MG63 (cell line): ENCODE results near the gene SFMBT2. TPM values are rescaled to one million over a fixed set of nuclear protein-coding genes. Genes with fewer than 3 reads are reported as not detected.
"Not testable (repeated sequence)": the region's sequence is repeated elsewhere in the genome, so short reads cannot be mapped to it uniquely, and the experiment has no call there.

ENCODE experiments used
- DNase-seq: peaks from one replicate; pipeline ENCODE4 v3.0.0-alpha.2; 2020
- H3K27me3 ChIP-seq: fragments of 250-450 bp; sonication (Bioruptor Pico); 2 replicates; pipeline ENCODE4 v1.5.1; 2020; ENCODE audit warnings: mild to moderate bottlenecking, moderate library complexity
- H3K36me3 ChIP-seq: fragments of 250-450 bp; sonication (Bioruptor Pico); 2 replicates; pipeline ENCODE4 v1.5.1; 2020; ENCODE audit warnings: mild to moderate bottlenecking, moderate library complexity
- H3K4me3 ChIP-seq: fragments of 250-450 bp; sonication (Bioruptor Pico); 2 replicates; pipeline ENCODE4 v1.5.1; 2020; ENCODE audit warnings: mild to moderate bottlenecking, moderate library complexity
- H3K9me3 ChIP-seq: fragments of 250-450 bp; sonication (Bioruptor Pico); 2 replicates; pipeline ENCODE4 v1.5.1; 2020; ENCODE audit warnings: mild to moderate bottlenecking, moderate library complexity
- total RNA-seq: library from RNA; depleted of rRNA; stranded (reverse); fragments of >200 nt; shearing (Covaris generic); gene quantifications from 2 replicates; pipeline ENCODE4 v1.2.3, GENCODE V29; 2014; ENCODE audit warnings: low replicate concordance

Gene SFMBT2
- total RNA-seq, 1 experiment from 2014 or later = 0.03 TPM

GRCh38 chr10:7329219-7329618, 81.6 kb downstream of the SFMBT2 start:
- DNase-seq = no peak
- Histone ChIP-seq H3K4me3 (no peak overlapping the region), H3K9me3 (no peaks in the 10 kb centered on the region; the same call in 1 of the 2 replicates), H3K27me3 (no peaks in the 10 kb centered on the region), H3K36me3 (no peaks in the 10 kb centered on the region)

DNA sequence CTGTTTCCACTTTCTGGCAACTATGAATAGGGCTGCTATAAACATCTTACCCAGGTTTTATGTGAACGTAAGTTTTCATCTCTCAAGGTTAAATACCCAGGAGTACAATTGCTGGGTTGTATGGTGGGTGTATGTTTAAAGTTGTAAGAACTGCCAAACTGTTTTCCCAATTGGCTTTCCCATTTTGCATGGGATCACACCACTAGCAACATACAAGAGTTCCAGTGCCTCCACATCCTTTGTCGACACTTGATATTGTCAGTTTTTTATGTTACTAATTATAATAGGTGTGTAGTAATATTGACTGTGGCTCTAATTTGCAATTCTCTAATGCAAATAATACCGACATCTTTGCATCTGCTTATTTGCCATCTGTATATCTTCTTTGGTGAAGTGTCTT, 82.9 kb downstream of the SFMBT2 start:
- H3K27me3 ChIP-seq = no peaks in the 10 kb centered on the region
- H3K4me3 ChIP-seq = no peak overlapping the region
- no peak for DNase-seq
- H3K9me3 ChIP-seq = no peaks in the 10 kb centered on the region; the same call in 1 of the 2 replicates
- no peaks in the 10 kb centered on the region for H3K36me3 ChIP-seq

GRCh38 chr10:7322623-7323022, 88.2 kb downstream of the SFMBT2 start:
- Histone ChIP-seq H3K4me3 (no peak overlapping the region), H3K36me3 (no peaks in the 10 kb centered on the region), H3K9me3 (no peaks in the 10 kb centered on the region; the same call in 1 of the 2 replicates), H3K27me3 (peaks cover 4% of the 10 kb centered on the region; the same call in 1 of the 2 replicates)
- no peak for DNase-seq

DNA sequence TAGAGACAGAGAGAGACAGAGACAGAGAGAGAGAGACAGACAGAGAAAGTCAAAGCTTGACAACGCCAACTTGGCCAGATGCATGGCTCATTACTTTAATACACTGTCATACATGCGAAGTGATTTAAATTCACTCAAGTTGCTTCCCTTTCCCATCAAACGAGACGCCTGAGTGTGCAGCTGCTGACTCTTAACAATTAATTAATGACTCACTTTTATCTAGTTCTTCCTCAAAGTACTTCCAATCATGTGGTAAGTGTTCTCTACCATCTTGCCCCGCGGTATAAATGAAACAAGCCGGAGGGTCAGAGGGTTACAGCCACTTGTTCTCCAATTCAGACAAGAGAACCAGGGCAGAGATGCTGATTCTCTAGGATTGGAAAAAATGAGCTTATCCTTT, 90.8 kb downstream of the SFMBT2 start:
- H3K27me3 ChIP-seq = peaks cover 4% of the 10 kb centered on the region; the same call in 1 of the 2 replicates
- H3K9me3 ChIP-seq = no peaks in the 10 kb centered on the region
- H3K36me3 ChIP-seq = no peaks in the 10 kb centered on the region
- no peak overlapping the region for H3K4me3 ChIP-seq
- DNase-seq = no peak

GRCh38 chr10:7319632-7320031, 91.2 kb downstream of the SFMBT2 start:
- no peaks in the 10 kb centered on the region for H3K9me3 ChIP-seq
- no peaks in the 10 kb centered on the region for H3K36me3 ChIP-seq
- H3K27me3 ChIP-seq = peaks cover 4% of the 10 kb centered on the region; the same call in 1 of the 2 replicates
- H3K4me3 ChIP-seq = no peak overlapping the region
- DNase-seq = no peak

DNA sequence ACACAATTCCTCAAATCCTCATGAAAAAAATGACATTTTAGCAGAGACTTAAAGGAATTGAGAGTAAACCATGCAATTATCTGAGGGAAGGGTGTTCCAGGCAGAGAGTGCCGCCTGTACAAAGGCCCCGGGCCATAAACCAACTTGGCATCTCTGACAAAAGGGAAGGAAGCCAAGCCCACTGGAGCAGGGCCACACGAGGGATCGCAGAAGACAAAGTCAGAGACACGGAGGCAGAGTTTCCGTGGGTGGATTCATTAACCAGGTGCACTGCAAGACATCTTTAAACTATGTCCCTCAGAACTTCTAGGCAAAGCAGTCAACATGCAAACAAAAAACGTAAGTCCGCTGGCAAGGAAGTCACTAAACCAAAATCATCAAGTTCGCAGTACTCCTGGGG, 92.0 kb downstream of the SFMBT2 start:
- no peak overlapping the region for H3K4me3 ChIP-seq
- H3K27me3 ChIP-seq = peaks cover 4% of the 10 kb centered on the region; the same call in 1 of the 2 replicates
- no peaks in the 10 kb centered on the region for H3K9me3 ChIP-seq
- H3K36me3 ChIP-seq = no peaks in the 10 kb centered on the region
- no peak for DNase-seq

- no peak for DNase-seq
Measured at GRCh38 chr10:7317786-7318446, 92.9 kb downstream of the SFMBT2 start.

GRCh38 chr10:7316839-7317238, 94.0 kb downstream of the SFMBT2 start:
- Histone ChIP-seq H3K9me3 (no peaks in the 10 kb centered on the region), H3K4me3 (no peak overlapping the region), H3K27me3 (peaks cover 4% of the 10 kb centered on the region; the same call in 1 of the 2 replicates), H3K36me3 (no peaks in the 10 kb centered on the region)
- DNase-seq = no peak

More at GRCh38 chr10:7317786-7318446, 92.9 kb downstream of the SFMBT2 start:
- H3K27me3 ChIP-seq = peaks cover 4% of the 10 kb centered on the region; the same call in 1 of the 2 replicates
- no peak overlapping the region for H3K4me3 ChIP-seq
- no peaks in the 10 kb centered on the region for H3K9me3 ChIP-seq
- no peaks in the 10 kb centered on the region for H3K36me3 ChIP-seq

DNA sequence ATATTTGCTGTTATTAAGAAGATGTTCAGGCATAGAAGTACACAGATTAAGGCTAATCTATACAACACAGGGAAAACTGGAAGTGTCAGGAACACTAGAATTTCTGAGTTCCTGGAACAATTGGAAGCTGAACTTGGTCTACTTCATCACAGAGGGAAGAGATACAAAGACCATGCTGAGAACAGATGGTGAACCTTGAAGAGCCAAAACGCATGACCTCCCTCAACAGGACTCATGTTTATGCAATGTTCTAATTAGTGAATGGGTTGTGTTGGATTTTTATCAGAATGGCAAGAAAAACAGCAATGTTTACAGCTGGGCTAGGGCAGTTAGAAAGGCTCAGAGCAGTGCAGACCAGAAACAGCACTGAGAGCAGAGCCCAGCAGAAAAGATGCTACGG, 94.9 kb downstream of the SFMBT2 start:
- H3K4me3 ChIP-seq = no peak overlapping the region
- H3K36me3 ChIP-seq = no peaks in the 10 kb centered on the region
- no peak for DNase-seq
- H3K9me3 ChIP-seq = no peaks in the 10 kb centered on the region
- H3K27me3 ChIP-seq = peaks cover 4% of the 10 kb centered on the region; the same call in 1 of the 2 replicates

DNA sequence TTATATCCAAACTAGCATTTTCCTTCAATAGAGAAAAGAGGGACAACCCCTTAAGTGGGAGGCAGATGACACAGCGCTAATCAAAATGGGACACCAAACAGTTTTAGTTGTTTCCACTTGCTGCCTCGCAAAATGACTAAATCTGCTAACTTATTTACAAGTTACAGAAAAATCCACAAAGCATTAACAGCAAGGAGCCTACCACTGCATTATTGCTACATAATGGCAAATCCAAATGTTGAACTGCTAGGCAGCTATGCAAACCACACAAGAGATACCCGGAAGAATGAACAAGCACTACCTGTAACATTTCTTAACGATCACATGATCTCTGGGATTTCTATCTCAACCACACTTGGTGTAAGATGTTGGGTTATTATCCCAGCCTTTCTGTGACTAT, 96.7 kb downstream of the SFMBT2 start:
- H3K27me3 ChIP-seq = peaks cover 4% of the 10 kb centered on the region; the same call in 1 of the 2 replicates
- H3K36me3 ChIP-seq = no peaks in the 10 kb centered on the region
- H3K9me3 ChIP-seq = no peaks in the 10 kb centered on the region
- DNase-seq = no peak
- H3K4me3 ChIP-seq = no peak overlapping the region

- no peak for DNase-seq
- H3K27me3 ChIP-seq = no peaks in the 10 kb centered on the region; the same call in 1 of the 2 replicates
Measured at GRCh38 chr10:7312488-7312857, 98.4 kb downstream of the SFMBT2 start.

DNA sequence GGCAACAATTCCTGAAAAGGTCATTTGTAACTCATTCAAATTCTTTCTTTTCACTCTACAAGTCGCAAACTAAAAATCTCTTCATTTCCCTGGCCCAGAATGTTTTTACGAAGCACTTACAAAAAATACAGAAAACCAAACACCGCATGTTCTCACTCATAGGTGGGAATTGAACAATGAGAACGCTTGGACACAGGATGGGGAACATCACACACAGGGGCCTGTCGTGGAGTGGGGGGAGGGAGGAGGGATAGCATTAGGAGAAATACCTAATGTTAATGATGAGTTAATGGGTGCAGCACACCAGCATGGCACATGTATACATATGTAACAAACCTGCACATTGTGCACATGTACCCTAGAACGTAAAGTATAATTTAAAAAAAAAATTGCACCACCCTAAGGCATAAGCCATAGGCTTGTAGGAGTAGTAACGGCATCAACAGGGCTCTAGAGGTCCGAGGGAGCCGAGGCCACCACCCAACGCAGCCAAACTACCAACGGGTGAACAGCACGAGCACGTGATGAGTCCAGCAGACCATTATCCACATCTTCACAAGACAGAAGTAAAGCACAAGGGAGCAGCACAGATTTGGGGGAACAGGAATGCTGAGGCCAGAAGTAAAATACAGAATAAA, 98.9 kb downstream of the SFMBT2 start:
- H3K27me3 ChIP-seq, DNase-seq, H3K4me3 ChIP-seq, H3K9me3 ChIP-seq, H3K36me3 ChIP-seq: not testable (repeated sequence)

More at GRCh38 chr10:7312488-7312857, 98.4 kb downstream of the SFMBT2 start:
- H3K4me3 ChIP-seq = no peak overlapping the region
- no peaks in the 10 kb centered on the region for H3K36me3 ChIP-seq
- no peaks in the 10 kb centered on the region for H3K9me3 ChIP-seq

DNA sequence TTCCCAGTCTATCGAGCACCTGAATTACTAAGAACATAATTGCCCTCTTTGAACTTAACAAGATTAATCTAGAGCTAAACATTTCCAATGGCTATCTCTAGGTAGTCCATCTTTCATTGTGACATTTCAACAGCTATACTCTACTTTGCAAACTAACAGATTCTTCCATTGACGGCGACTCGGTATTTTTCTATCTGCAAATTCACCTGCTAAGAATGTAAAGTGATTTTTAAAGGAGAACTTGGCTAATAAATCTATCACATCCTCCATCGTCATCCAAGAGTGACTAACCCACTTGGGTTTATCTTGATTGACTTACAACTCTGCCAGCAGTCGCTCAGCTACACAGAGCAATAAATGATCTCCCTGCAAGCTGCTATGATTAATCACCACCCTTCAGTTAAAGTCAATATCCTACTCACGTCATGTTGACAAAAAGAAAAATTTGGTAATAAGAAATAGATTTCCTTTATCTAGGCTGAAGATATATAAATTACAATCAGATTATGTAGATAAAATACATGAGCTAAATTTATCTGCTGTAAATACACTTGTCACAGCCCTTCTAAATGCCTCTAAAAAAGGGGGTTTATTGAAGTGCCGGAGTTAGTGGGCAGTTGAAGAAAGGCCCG, 99.5 kb downstream of the SFMBT2 start:
- H3K4me3 ChIP-seq = no peak overlapping the region
- peak; percentile 39 for DNase-seq
- no peaks in the 10 kb centered on the region for H3K36me3 ChIP-seq
- H3K27me3 ChIP-seq = no peaks in the 10 kb centered on the region; the same call in 1 of the 2 replicates
- H3K9me3 ChIP-seq = no peaks in the 10 kb centered on the region

GRCh38 chr10:7310076-7310475, 100.8 kb downstream of the SFMBT2 start:
- H3K27me3 ChIP-seq = no peaks in the 10 kb centered on the region; the same call in 1 of the 2 replicates
- no peaks in the 10 kb centered on the region for H3K36me3 ChIP-seq
- no peaks in the 10 kb centered on the region for H3K9me3 ChIP-seq
- no peak for DNase-seq
- H3K4me3 ChIP-seq = no peak overlapping the region

DNA sequence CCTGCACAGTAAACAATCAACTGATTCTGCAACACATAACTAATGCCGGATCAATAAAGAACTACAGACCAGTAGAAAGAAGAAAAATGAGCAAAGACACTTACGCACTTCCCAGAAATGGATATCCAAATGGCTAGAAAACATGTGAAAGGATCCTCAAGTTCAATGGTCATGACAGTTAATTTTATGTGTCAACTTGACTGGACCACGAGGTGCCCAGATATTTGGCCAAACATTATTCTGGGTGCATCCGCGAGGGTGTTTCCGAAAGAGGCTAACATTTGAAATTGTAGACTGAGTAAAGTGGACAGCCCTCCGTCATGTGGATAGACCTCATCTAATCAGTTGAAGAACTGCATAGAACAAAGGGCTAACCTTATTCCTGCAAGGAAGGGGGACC, 102.0 kb downstream of the SFMBT2 start:
- H3K9me3 ChIP-seq = no peaks in the 10 kb centered on the region
- no peak for DNase-seq

GRCh38 chr10:7306616-7307015, 104.2 kb downstream of the SFMBT2 start:
- H3K36me3 ChIP-seq = no peaks in the 10 kb centered on the region
- H3K9me3 ChIP-seq = no peaks in the 10 kb centered on the region
- DNase-seq = no peak
- H3K27me3 ChIP-seq = no peaks in the 10 kb centered on the region; the same call in 1 of the 2 replicates
- H3K4me3 ChIP-seq = no peak overlapping the region

More for the DNA sequence above, 102.0 kb downstream of the SFMBT2 start:
- no peaks in the 10 kb centered on the region; the same call in 1 of the 2 replicates for H3K27me3 ChIP-seq
- H3K4me3 ChIP-seq = no peak overlapping the region
- H3K36me3 ChIP-seq = no peaks in the 10 kb centered on the region

DNA sequence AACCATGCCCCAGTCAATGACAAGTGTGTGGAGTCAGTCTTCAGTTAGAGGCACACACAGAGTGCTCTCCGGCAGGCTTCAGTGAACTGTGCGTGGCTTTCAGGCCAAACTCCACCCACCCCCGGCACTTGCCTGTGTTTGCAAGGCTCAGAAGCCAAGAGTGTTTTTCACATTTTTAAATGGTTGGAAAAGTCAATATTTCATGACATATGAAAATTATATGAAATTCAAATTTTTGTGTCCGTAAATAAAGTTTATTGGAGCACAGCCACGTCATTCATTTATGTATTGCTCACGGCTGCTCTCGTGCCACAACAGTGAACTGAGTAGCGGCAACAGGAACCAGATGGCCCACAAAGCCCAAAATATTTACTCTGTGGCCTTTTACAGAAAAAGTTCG, 104.7 kb downstream of the SFMBT2 start:
- Histone ChIP-seq H3K36me3 (no peaks in the 10 kb centered on the region), H3K4me3 (no peak overlapping the region), H3K9me3 (no peaks in the 10 kb centered on the region), H3K27me3 (no peaks in the 10 kb centered on the region; the same call in 1 of the 2 replicates)
- no peak for DNase-seq
